Right lobe of liver (tissue), 6 donors: ENCODE results near the gene PES1. TPM values are rescaled to one million over a fixed set of nuclear protein-coding genes. Genes with fewer than 3 reads are reported as not detected.

Experiments used
- ATAC-seq, 4 donors: fragments of 200-7000 bp; cut with Tn5 transposase; one replicate each; pipeline ENCODE4 v1.9.1; 2020; ENCODE audit warnings: mild to moderate bottlenecking in 4 of 4, moderate library complexity in 4 of 4
- DNase-seq, 3 donors: peaks; one replicate each; pipeline ENCODE4 v3.0.0-alpha.2; 2020
- H3K27ac ChIP-seq, 3 donors: fragments of 200-600 bp; one replicate each; pipeline ENCODE4 v1.8.0; 2022
- H3K27me3 ChIP-seq, 2 donors: fragments of 200-600 bp; one replicate each; pipeline ENCODE4 v1.8.0; 2022
- H3K36me3 ChIP-seq, 4 donors: fragments of 200-600 bp; sonication (generic) in 1 of 4; one replicate each; pipeline versions ENCODE4 v1.5.1 to v1.8.0; 2017 to 2022; ENCODE audit warnings: control low read depth in 1 of 4
- H3K4me1 ChIP-seq, 4 donors: fragments of 200-600 bp; sonication (generic) in 1 of 4; one replicate each; pipeline versions ENCODE4 v1.5.1 to v1.8.0; 2017 to 2022; ENCODE audit warnings: control low read depth in 1 of 4
- H3K4me3 ChIP-seq, 3 donors: fragments of 200-600 bp; one replicate each; pipeline ENCODE4 v1.8.0; 2022
- H3K9me3 ChIP-seq, 4 donors: fragments of 200-600 bp; sonication (generic) in 1 of 4; one replicate each; pipeline versions ENCODE4 v1.5.1 to v1.8.0; 2017 to 2022; ENCODE audit warnings: control low read depth in 1 of 4
- CTCF ChIP-seq, 4 donors: fragments of 200-600 bp in 3 of 4; fragments of 450-650 bp in 1 of 4; IDR thresholded peaks; one replicate each; pipeline versions ENCODE4 v1.5.1 to v1.8.0; 2016 to 2022; ENCODE audit warnings: antibody characterized with exemption in 4 of 4, mild to moderate bottlenecking in 2 of 4
- POLR2A ChIP-seq: fragments of 450-650 bp; IDR thresholded peaks from one replicate; pipeline ENCODE4 v1.6.1; 2017; ENCODE audit warnings: antibody characterized with exemption, mild to moderate bottlenecking
- WGBS: methylation state at CpG from one replicate; pipeline ENCODE4 v1.1.6; 2018; ENCODE audit warnings: low coverage, low lambda C conversion rate; ENCODE audit not compliant: insufficient coverage; ENCODE audit errors: missing lambda C conversion rate; 5-methylcytosine and 5-hydroxymethylcytosine counted together
- intact Hi-C, 2 donors: fragments of 100-400 bp; cut with DNase I; formaldehyde crosslinking; loops; one replicate each; pipeline versions ENCODE4 v1.11.2 to v1.14.1; 2022
- total RNA-seq, 6 experiments: library from RNA; depleted of rRNA in 2 of 6; stranded (reverse); fragments of >200 nt in 2 of 6; fragmentation: NEBNext Ultra II Directional in 3 of 6; extraction: Animal tissue kit (Norgen Biotek cat#: 25700) in 3 of 6; gene quantifications; one replicate each; pipeline versions ENCODE4 v1.1.0 to v1.2.4, GENCODE V29; 2016 to 2023
- donor health status: DM: no; HTN: yes; CAD: no.
- donor health status: DM: no; HTN: no; CAD: no.
- donor health status: DM: no; HTN: no; CAD: no.
- donor health status: DM: no; HTN: yes; CAD: no.
- donor health status: DM: no; HTN: yes; CAD: no.

PES1 gene
- total RNA-seq, 6 experiments from 2014 or later, result 21.9 to 35.7 (median 31.4) TPM

- intact Hi-C loops, result no loop called here
- 80% methylated on average over 1 of the region's 17 CpGs for WGBS
- peak in 1 of 4 donors; percentile 25 for ATAC-seq
- Histone ChIP-seq H3K4me1 (no peaks in the 10 kb centered on the region), H3K36me3 (no peaks in the 10 kb centered on the region), H3K4me3 (no peak overlapping the region), H3K9me3 (no peaks in the 10 kb centered on the region), H3K27me3 (no peaks in the 10 kb centered on the region), H3K27ac (no peak overlapping the region)
- TF ChIP-seq CTCF (IDR thresholded peaks at IDR 0.05) (no peak), POLR2A (no peak)
- DNase-seq, result no peak
Observed at GRCh38 chr22:30531651-30532608, 59.8 kb downstream of the PES1 start.

DNA sequence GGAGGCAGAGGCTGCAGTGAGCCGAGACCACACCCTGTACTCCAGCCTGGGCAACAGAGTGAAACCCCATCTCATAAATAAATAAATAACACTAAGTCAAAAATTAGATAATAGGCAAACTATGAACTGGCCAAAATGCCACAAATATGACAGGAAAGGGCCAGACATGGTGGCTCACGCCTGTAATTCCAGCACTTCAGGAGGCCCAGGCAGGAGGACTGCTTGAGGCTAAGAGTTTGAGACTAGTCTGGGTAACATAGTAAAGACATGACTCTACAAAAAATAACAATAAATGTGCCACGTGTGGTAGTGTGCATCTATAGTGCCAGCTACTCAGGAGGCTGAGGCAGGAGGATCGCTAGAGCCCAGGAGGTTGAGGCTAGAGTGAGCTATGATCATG lies 65.1 kb downstream of the PES1 start:
- Histone ChIP-seq H3K4me3 (no peak overlapping the region), H3K27ac (no peak overlapping the region), H3K9me3 (no peaks in the 10 kb centered on the region), H3K36me3 (no peaks in the 10 kb centered on the region), H3K4me1 (no peaks in the 10 kb centered on the region), H3K27me3 (no peaks in the 10 kb centered on the region)
- DNase-seq (no peak), ATAC-seq (no peak)
- TF ChIP-seq CTCF (IDR thresholded peaks at IDR 0.05) (no peak), POLR2A (no peak)
- whole genome bisulfite sequencing, result 80% methylated on average over 4 of the region's 4 CpGs
- intact Hi-C loops, result no loop called here

Other genes starting within 250 kb of the PES1 start
- gene SF3A1, start 235.0 kb downstream of the PES1 start, total RNA-seq, result 10 to 100 TPM; 42.6 to 72.8 (median 66.5) TPM
- gene CCDC157, start 234.9 kb downstream of the PES1 start, total RNA-seq, result 1 to 10 TPM in 3 of 6 experiments, under 1 TPM in 3; 0.54 to 2.9 (median 0.86) TPM
- gene RNF215, start 204.5 kb downstream of the PES1 start, total RNA-seq, result 10 to 100 TPM in 1 of 6 experiments, 1 to 10 TPM in 5; 6.2 to 10.0 (median 7.4) TPM
- gene SEC14L2, start 194.9 kb downstream of the PES1 start, total RNA-seq, result 100 to 1,000 TPM in 3 of 6 experiments, 10 to 100 TPM in 3; 42.7 to 240 (median 101) TPM
- 10 to 100 TPM in 3 of 6 experiments, 1 to 10 TPM in 3; 4.2 to 30.1 (median 9.1) TPM for gene MTFP1, start 166.1 kb downstream of the PES1 start, total RNA-seq
- 1 to 10 TPM in 1 of 6 experiments, under 1 TPM in 3, not detected in 2; 0.31 to 1.1 (median 0.55) TPM for gene SEC14L3, start 119.9 kb downstream of the PES1 start, total RNA-seq
- 10 to 100 TPM in 5 of 6 experiments, 1 to 10 TPM in 1; 9.4 to 27.7 (median 17.9) TPM for gene SEC14L4, start 86.2 kb downstream of the PES1 start, total RNA-seq
- gene SEC14L6, start 45.2 kb downstream of the PES1 start, total RNA-seq, result under 1 TPM in 5 of 6 experiments, not detected in 1; 0.06 to 0.39 (median 0.12) TPM
- gene GAL3ST1, start 17.2 kb downstream of the PES1 start, total RNA-seq, result 1 to 10 TPM in 5 of 6 experiments, under 1 TPM in 1; 0.58 to 7.0 (median 3.3) TPM
- 10 to 100 TPM in 5 of 6 experiments, 1 to 10 TPM in 1; 8.9 to 14.6 (median 12.8) TPM for gene TCN2, start 15.3 kb upstream of the PES1 start, total RNA-seq
- gene SLC35E4, start 43.9 kb upstream of the PES1 start, total RNA-seq, result 1 to 10 TPM in 2 of 6 experiments, under 1 TPM in 4; 0.22 to 1.7 (median 0.48) TPM
- gene DUSP18, start 76.0 kb upstream of the PES1 start, total RNA-seq, result 1 to 10 TPM in 5 of 6 experiments, under 1 TPM in 1; 0.97 to 3.1 (median 2.2) TPM
- 1 to 10 TPM in 3 of 6 experiments, under 1 TPM in 3; 0.31 to 3.4 (median 0.93) TPM for gene OSBP2, start 103.0 kb upstream of the PES1 start, total RNA-seq